GM18498 (cell line): Measurements from ENCODE around the gene EBLN2.

Experiments used
- ATAC-seq: cut with Tn5 transposase; IDR thresholded peaks from one replicate; pipeline ENCODE4 v1.9.1; 2021; ENCODE audit warnings: mild to moderate bottlenecking, moderate library complexity; ENCODE audit not compliant: unreplicated experiment

Gene EBLN2

DNA sequence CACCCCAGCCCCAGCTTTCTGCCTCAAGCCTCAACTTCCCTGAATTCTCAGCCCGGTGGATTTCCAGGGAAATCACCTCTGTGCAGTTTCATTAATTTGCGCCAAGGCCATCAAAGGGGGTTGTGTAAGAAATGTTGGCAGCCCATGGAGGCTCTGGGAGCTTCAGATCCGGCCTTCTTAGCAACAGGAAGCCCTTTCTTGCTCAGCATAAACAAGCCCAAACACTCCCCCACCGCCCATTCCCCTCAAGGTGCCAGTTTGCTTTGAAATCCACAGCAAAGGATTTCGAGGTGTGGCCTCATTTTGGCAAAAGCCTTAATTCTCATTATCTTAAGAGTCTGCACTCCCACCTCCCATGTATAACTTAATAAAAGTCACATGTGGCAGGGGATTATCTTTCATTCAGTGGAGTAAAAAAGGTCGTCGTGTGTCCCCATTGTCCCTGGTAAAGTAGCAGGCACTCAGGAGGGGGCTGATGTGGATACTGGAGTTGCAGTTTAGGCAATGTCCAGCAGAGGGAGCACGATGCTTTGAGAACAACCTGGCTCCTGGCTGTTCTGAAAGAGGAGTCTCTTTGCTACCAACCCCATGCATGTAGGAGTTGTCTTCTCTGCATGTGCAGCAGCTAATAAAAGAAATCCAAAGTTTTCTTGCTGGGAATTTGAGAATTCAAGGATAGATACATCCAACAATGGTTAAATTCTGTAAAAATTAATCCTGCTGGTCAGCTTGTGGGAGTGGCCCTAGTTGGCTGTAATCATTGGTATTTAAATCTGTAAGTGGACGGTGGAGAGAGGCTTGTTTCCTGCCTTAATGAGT lies 39.5 kb downstream of the EBLN2 start:
- ATAC-seq = peak; percentile 91

- no peak for ATAC-seq
Observed at GRCh38 chr3:73101881-73102280, 40.4 kb downstream of the EBLN2 start.

- no peak for ATAC-seq
Observed at GRCh38 chr3:73107215-73107614, 45.8 kb downstream of the EBLN2 start.

DNA sequence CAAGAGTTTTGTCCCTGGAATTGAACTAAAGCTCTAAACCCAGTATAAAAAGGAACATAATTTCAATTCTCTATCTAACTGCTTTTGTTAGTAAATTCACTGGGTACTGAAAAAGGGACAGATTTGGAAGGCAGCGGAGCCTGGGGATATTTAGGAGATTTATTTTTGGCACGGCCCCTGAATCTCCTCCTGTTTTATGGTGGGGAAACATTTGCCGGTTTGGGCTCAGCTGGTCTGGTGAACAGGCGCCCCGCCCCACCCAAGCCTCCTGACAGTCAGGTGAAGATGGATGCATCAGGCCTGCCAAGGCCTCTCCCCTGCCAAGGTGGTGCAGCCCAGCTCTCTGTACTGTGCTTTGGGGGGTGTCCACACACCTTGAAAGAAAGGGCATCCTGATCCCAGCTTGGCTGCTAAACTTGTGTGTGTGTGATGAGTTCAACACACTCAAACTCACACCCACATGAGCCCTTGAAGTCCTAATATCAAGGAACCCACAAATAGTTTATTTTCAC lies 46.3 kb downstream of the EBLN2 start:
- no peak for ATAC-seq

DNA sequence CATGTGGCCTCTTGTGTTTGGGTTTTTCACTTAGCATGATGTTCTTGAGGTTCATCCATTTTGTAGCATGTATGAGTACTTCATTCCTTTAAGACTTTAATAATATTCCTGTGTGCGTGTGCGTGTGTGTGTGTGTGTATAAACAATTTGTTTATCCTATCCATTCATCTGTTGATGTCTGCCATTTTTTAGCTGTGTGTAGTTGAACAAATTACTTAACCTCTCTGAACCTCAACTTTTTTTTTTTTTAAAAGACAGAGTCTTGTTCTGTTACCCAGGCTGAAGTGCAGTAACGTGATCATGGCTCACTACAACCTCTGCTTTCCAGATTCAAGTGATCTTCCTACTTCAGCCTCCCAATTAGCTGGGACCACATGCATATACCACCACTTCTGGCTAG lies 47.3 kb downstream of the EBLN2 start:
- no peak for ATAC-seq

DNA sequence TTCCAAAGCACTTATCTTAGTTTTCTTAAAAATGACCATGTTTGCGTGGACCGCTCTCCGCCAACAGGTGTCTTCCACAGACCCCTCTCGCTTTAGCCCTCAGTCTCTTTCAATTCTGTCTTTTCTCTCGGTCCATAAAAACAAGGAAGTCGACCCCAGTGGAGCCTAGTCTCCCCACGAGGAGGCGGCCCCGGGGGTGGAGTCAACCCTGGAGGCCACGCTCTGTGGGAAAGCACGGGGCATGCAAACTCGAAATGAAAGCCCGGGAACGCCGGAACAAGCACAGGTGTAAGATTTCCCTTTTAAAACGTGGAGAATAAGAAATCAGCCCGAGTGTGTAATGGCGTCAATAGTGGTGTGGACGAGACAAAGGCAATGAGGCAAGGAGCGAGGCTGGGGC lies 49.1 kb downstream of the EBLN2 start:
- no peak for ATAC-seq
